Endothelial cell of umbilical vein (primary cell): ENCODE measurements around the gene NEDD4L. TPM values are rescaled to one million over a fixed set of nuclear protein-coding genes. Genes with fewer than 3 reads are reported as not detected.

ENCODE experiments used
- BruUV-seq: library from RNA; stranded (reverse); fragments of 400-500 nt; replicated peaks from 2 replicates; lab custom pipeline; 2021; lab: Mats Ljungman, UMichigan
- CTCF ChIA-PET: fragments of 300-600, 350-600 bp; sonication (Branson Sonifier 250); formaldehyde crosslinking; loops from one replicate; lab custom pipeline; 2021; ENCODE audit warnings: antibody characterized with exemption, inconsistent platforms; lab: Charles Lee
- POLR2A ChIA-PET: fragments of 300-600, 350-600 bp; sonication (Branson Sonifier 250); formaldehyde crosslinking; loops from one replicate; lab custom pipeline; 2021; ENCODE audit warnings: antibody characterized with exemption, inconsistent platforms; lab: Charles Lee
- DNase-seq: peaks from one replicate; pipeline ENCODE4 v3.0.0-alpha.2; 2011; ENCODE audit warnings: low read depth, low spot score
- FAIRE-seq: peaks from 2 replicates; lab custom pipeline; 2011; peaks lifted over from hg19 to GRCh38; lab: Jason Lieb, UNC
- H2AFZ ChIP-seq: 2 replicates; pipeline ENCODE4 v1.6.0; 2012; ENCODE audit warnings: low read depth, low read length, control low read depth, inconsistent platforms
- H3K27ac ChIP-seq: 2 replicates; pipeline ENCODE4 v1.5.1; 2011; ENCODE audit warnings: low read depth, mild to moderate bottlenecking, control low read depth, low read length, moderate library complexity; ENCODE audit not compliant: insufficient read depth
- H3K27me3 ChIP-seq, 2 experiments: 2 replicates each; pipeline versions ENCODE4 v1.6.0 to v1.6.1; 2011; ENCODE audit warnings: low read length in 2 of 2, mixed read lengths in 1 of 2; ENCODE audit not compliant: control insufficient read depth in 2 of 2, insufficient read depth in 2 of 2
- H3K36me3 ChIP-seq, 2 experiments: 2 replicates in 1 of 2; 3 replicates in 1 of 2; pipeline ENCODE4 v1.5.1; 2011; ENCODE audit warnings: low read length in 2 of 2, mild to moderate bottlenecking in 1 of 2, moderate library complexity in 1 of 2; ENCODE audit not compliant: control insufficient read depth in 2 of 2, insufficient read depth in 2 of 2; ENCODE audit errors: extremely low read depth in 1 of 2
- H3K4me1 ChIP-seq: 3 replicates; pipeline ENCODE4 v1.5.1; 2011; ENCODE audit warnings: mild to moderate bottlenecking, low read length; ENCODE audit not compliant: control insufficient read depth, insufficient read depth; ENCODE audit errors: extremely low read depth
- H3K4me2 ChIP-seq: 2 replicates; pipeline ENCODE4 v1.6.1; 2011; ENCODE audit warnings: low read length, control low read depth, mixed read lengths; ENCODE audit not compliant: insufficient read depth
- H3K4me3 ChIP-seq, 3 experiments: fragments of 200-600 bp in 1 of 3; sonication (generic), shearing (Covaris generic) in 1 of 3; replicated peaks in 1 of 3; 2 replicates each; pipeline ENCODE4 v1.5.1; 2011 to 2016; ENCODE audit warnings: control low read depth in 3 of 3, low read length in 3 of 3, mild to moderate bottlenecking in 2 of 3, inconsistent platforms in 1 of 3, low read depth in 1 of 3, moderate library complexity in 1 of 3; ENCODE audit not compliant: insufficient read depth in 1 of 3
- H3K79me2 ChIP-seq: 2 replicates; pipeline ENCODE4 v1.6.0; 2012; ENCODE audit warnings: low read length, inconsistent platforms; ENCODE audit not compliant: control insufficient read depth, insufficient read depth
- H3K9ac ChIP-seq: replicated peaks from 2 replicates; pipeline ENCODE3; 2011; ENCODE audit warnings: low read length, control low read depth; ENCODE audit not compliant: insufficient read depth; ENCODE audit errors: extremely low read depth
- H3K9me1 ChIP-seq: replicated peaks from 3 replicates; pipeline ENCODE4 v1.6.0; 2011; ENCODE audit warnings: mild to moderate bottlenecking, low read length; ENCODE audit not compliant: control insufficient read depth, insufficient read depth; ENCODE audit errors: extremely low read depth
- H3K9me3 ChIP-seq: replicated peaks from 2 replicates; pipeline ENCODE4 v1.5.1; 2012; ENCODE audit warnings: low read length, inconsistent platforms; ENCODE audit not compliant: control insufficient read depth, insufficient read depth
- H4K20me1 ChIP-seq: replicated peaks from 2 replicates; pipeline ENCODE3; 2011; ENCODE audit warnings: mild to moderate bottlenecking, low read length; ENCODE audit not compliant: control insufficient read depth, insufficient read depth; ENCODE audit errors: extremely low read depth
- CTCF ChIP-seq, 2 donors: IDR thresholded peaks; 1 replicate in 1 of 2; 2 replicates in 1 of 2; pipeline ENCODE4 v1.5.1; 2011; ENCODE audit warnings: low read length in 2 of 2, mild to moderate bottlenecking in 2 of 2, moderate library complexity in 2 of 2, control low read depth in 1 of 2, inconsistent platforms in 1 of 2, low read depth in 1 of 2; ENCODE audit not compliant: insufficient read depth in 1 of 2; ENCODE audit errors: extremely low read depth in 1 of 2
- EZH2 ChIP-seq: IDR thresholded peaks from 2 replicates; pipeline ENCODE4 v1.6.1; 2012; ENCODE audit warnings: borderline replicate concordance, low read depth, mild to moderate bottlenecking, moderate library complexity, low read length, inconsistent platforms; ENCODE audit not compliant: severe bottlenecking
- FOS ChIP-seq: IDR thresholded peaks from 2 replicates; pipeline ENCODE4 v1.6.1; 2011; ENCODE audit warnings: mild to moderate bottlenecking, low read length, moderate library complexity, borderline replicate concordance; ENCODE audit not compliant: insufficient read depth
- GATA2 ChIP-seq: IDR thresholded peaks from 2 replicates; pipeline ENCODE4 v1.7.0; 2011; ENCODE audit warnings: low read depth, mild to moderate bottlenecking, moderate library complexity, mixed read lengths, low read length; ENCODE audit not compliant: insufficient read length, insufficient read depth
- JUN ChIP-seq: IDR thresholded peaks from 2 replicates; pipeline ENCODE4 v1.6.1; 2011; ENCODE audit warnings: borderline replicate concordance, low read depth; ENCODE audit not compliant: insufficient read length, insufficient read depth
- MAX ChIP-seq: IDR thresholded peaks from 2 replicates; pipeline ENCODE4 v1.6.1; 2011; ENCODE audit not compliant: insufficient read depth, insufficient read length
- MYC ChIP-seq: IDR thresholded peaks from one replicate; pipeline ENCODE4 v1.6.1; 2011; ENCODE audit warnings: mild to moderate bottlenecking, low read depth, low read length
- POLR2A ChIP-seq: IDR thresholded peaks from 2 replicates; pipeline ENCODE4 v1.6.1; 2012; ENCODE audit warnings: low read depth, mild to moderate bottlenecking, control low read depth, low read length
- POLR2AphosphoS5 ChIP-seq: IDR thresholded peaks from 2 replicates; pipeline ENCODE4 v1.6.1; 2012; ENCODE audit warnings: low read depth, mild to moderate bottlenecking, control low read depth, low read length, moderate library complexity; ENCODE audit not compliant: insufficient read depth
- dilution Hi-C: fragments of 300-500 bp; cut with MboI; formaldehyde crosslinking; loops from one replicate; pipeline ENCODE4 v1.15.0; 2019; ENCODE audit warnings: low sequenced_read_pairs; ENCODE audit not compliant: extremely low pct_ligation_motif_present
- intact Hi-C: fragments of 100-400 bp; cut with micrococcal nuclease; formaldehyde crosslinking; loops from one replicate; pipeline ENCODE4 v1.10.0; 2022
- polyA plus RNA-seq, 4 experiments: library from polyadenylated mRNA; depleted of rRNA in 3 of 4; stranded (reverse) in 3 of 4; unstranded in 1 of 4; fragments of >200 nt; gene quantifications; 2 replicates each; pipeline versions ENCODE4 v1.2.1 to v1.2.3, GENCODE V29; 2011 to 2012; ENCODE audit warnings: missing spikeins in 1 of 4
- total RNA-seq: library from RNA; stranded (reverse); gene quantifications from 2 replicates; pipeline ENCODE4 v1.2.3, GENCODE V29; 2021

Gene NEDD4L
- total and polyA plus RNA-seq, 2 donors (not counting 3 experiments of a cell fraction or from before 2014, with no cell fraction given) = 20.5 to 78.9 TPM

- intact Hi-C loops = no loop called here
- no TSS peak for BruUV-seq
These were observed 323.6 kb downstream of the NEDD4L start for GRCh38 chr18:58367425-58368140.

GRCh38 chr18:58369616-58370015 lies 325.6 kb downstream of the NEDD4L start:
- no peak overlapping the region for H3K4me3 ChIP-seq
- DNase-seq (no peak), FAIRE-seq (no peak)
- H3K9me3 ChIP-seq = no peaks in the 10 kb centered on the region
- H3K27ac ChIP-seq = no peak overlapping the region
- H3K27me3 ChIP-seq = no peaks in the 10 kb centered on the region
- H2AFZ ChIP-seq = no peak overlapping the region
- H3K79me2 ChIP-seq = no peaks in the 10 kb centered on the region
- POLR2A ChIA-PET = no interaction called here
- CTCF ChIA-PET = no interaction called here
- no peak for TF ChIP-seq FOS
- no peak for TF ChIP-seq MAX
- no peak for TF ChIP-seq POLR2A
- no peak for TF ChIP-seq MYC
- no peak for TF ChIP-seq EZH2
- no peak for TF ChIP-seq CTCF (IDR thresholded peaks at IDR 0.05; ENCODE audit: extremely low read depth in 1 of 2, insufficient read depth in 1 of 2, low read depth in 1 of 2, low read length in 2 of 2)
- TF ChIP-seq JUN = no peak
- TF ChIP-seq POLR2AphosphoS5 = no peak
- no peak for TF ChIP-seq GATA2
- no peaks in the 10 kb centered on the region for H3K4me1 ChIP-seq
- intact Hi-C loops (no loop called here), dilution Hi-C loops (no loop called here)
- H3K4me2 ChIP-seq = no peak overlapping the region
- BruUV-seq = no TSS peak
- H4K20me1 ChIP-seq = no peaks in the 10 kb centered on the region
- no peaks in the 10 kb centered on the region for H3K9me1 ChIP-seq
- H3K9ac ChIP-seq = no peak overlapping the region
- H3K36me3 ChIP-seq = peaks cover 2 to 20% of the 10 kb centered on the region in 2 experiments

More at GRCh38 chr18:58367425-58368140, 323.6 kb downstream of the NEDD4L start:
- TF ChIP-seq MAX (no peak), POLR2A (no peak), FOS (no peak), EZH2 (no peak), GATA2 (no peak), MYC (no peak), JUN (no peak)
- Histone ChIP-seq H3K9ac (no peak overlapping the region), H3K79me2 (no peaks in the 10 kb centered on the region), H3K9me3 (no peaks in the 10 kb centered on the region), H3K36me3 (peaks cover 2 to 18% of the 10 kb centered on the region in 2 experiments), H3K4me1 (peaks cover 3% of the 10 kb centered on the region), H3K27ac (no peak overlapping the region), H3K27me3 (no peaks in the 10 kb centered on the region), H3K9me1 (no peaks in the 10 kb centered on the region), H4K20me1 (no peaks in the 10 kb centered on the region), H3K4me2 (no peak overlapping the region), H3K4me3 (no peak overlapping the region), H2AFZ (no peak overlapping the region)
- DNase-seq = no peak
- FAIRE-seq = no peak
- POLR2A ChIA-PET = interaction anchor here (0.6 kb wide), 1 partner anchor 407 kb away, joined by 4 read pairs; no protein-coding TSS in a partner anchor
- dilution Hi-C loops = no loop called here
- CTCF ChIA-PET = no interaction called here
